ENCODE data around the gene ECHDC3. TPM values are rescaled to one million over a fixed set of nuclear protein-coding genes. Genes with fewer than 3 reads are reported as not detected.

ECHDC3 gene
- total RNA-seq, 2 donors from 2014 or later: 24.1 to 153 TPM

- no peak overlapping the region for H3K4me3 ChIP-seq
- H3K27me3 ChIP-seq: no peaks in the 10 kb centered on the region
- H3K36me3 ChIP-seq (replicated peaks in 1 of 2; ENCODE audit: insufficient read depth in 1 of 2, low read depth in 2 of 2): no peaks in the 10 kb centered on the region
- ATAC-seq (no peak), DNase-seq (no peak)
- no peak for TF ChIP-seq CTCF (IDR thresholded peaks at IDR 0.05)
- TF ChIP-seq POLR2A (IDR thresholded peaks at IDR 0.05): no peak
- WGBS, 2 donors: 48 to 50% methylated on average over 5 of the region's 5 CpGs
- H3K4me1 ChIP-seq: peaks cover 15% of the 10 kb centered on the region
- intact Hi-C loops (cut with DNase I): no loop called here
- H3K27ac ChIP-seq: peak overlapping the region in 2 of 4 donors; percentile 22 to 34
- H3K9me3 ChIP-seq: no peaks in the 10 kb centered on the region
Observed at GRCh38 chr10:11698691-11699549, 43.3 kb upstream of the ECHDC3 start.

GRCh38 chr10:11699550-11700097 lies 42.6 kb upstream of the ECHDC3 start:
- Histone ChIP-seq H3K27me3 (no peaks in the 10 kb centered on the region), H3K9me3 (no peaks in the 10 kb centered on the region), H3K27ac (peak overlapping the region in 2 of 4 donors; percentile 22 to 34), H3K4me1 (peaks cover 15% of the 10 kb centered on the region), H3K4me3 (no peak overlapping the region), H3K36me3 (replicated peaks in 1 of 2; ENCODE audit: insufficient read depth in 1 of 2, low read depth in 2 of 2) (no peaks in the 10 kb centered on the region)
- ATAC-seq: no peak
- 42 to 53% methylated on average over 13 to 14 of the region's 14 CpGs for WGBS, 2 donors
- intact Hi-C loops (cut with DNase I): no loop called here
- peak in 2 of 4 donors; percentile 7 to 18 for DNase-seq
- TF ChIP-seq POLR2A (IDR thresholded peaks at IDR 0.05) (no peak), CTCF (IDR thresholded peaks at IDR 0.05) (no peak)

GRCh38 chr10:11700539-11700938 lies 41.6 kb upstream of the ECHDC3 start:
- Histone ChIP-seq H3K36me3 (replicated peaks in 1 of 2; ENCODE audit: insufficient read depth in 1 of 2, low read depth in 2 of 2) (no peaks in the 10 kb centered on the region), H3K27me3 (no peaks in the 10 kb centered on the region), H3K4me3 (no peak overlapping the region), H3K9me3 (no peaks in the 10 kb centered on the region), H3K27ac (no peak overlapping the region), H3K4me1 (peaks cover 15% of the 10 kb centered on the region)
- 92 to 95% methylated on average over 6 of the region's 6 CpGs for WGBS, 2 donors
- no peak for ATAC-seq
- no peak for DNase-seq
- TF ChIP-seq CTCF (IDR thresholded peaks at IDR 0.05): no peak
- no peak for TF ChIP-seq POLR2A (IDR thresholded peaks at IDR 0.05)
- intact Hi-C loops (cut with DNase I): no loop called here

- TF ChIP-seq CTCF (IDR thresholded peaks at IDR 0.05): no peak
- no peak for TF ChIP-seq POLR2A (IDR thresholded peaks at IDR 0.05)
- 90 to 93% methylated on average over 6 of the region's 6 CpGs for WGBS, 2 donors
- intact Hi-C loops (cut with DNase I): no loop called here
- ATAC-seq (no peak), DNase-seq (no peak)
- Histone ChIP-seq H3K4me3 (no peak overlapping the region), H3K4me1 (peaks cover 15% of the 10 kb centered on the region), H3K27me3 (no peaks in the 10 kb centered on the region), H3K36me3 (replicated peaks in 1 of 2; ENCODE audit: insufficient read depth in 1 of 2, low read depth in 2 of 2) (no peaks in the 10 kb centered on the region), H3K27ac (no peak overlapping the region), H3K9me3 (no peaks in the 10 kb centered on the region)
Observed at GRCh38 chr10:11701451-11702095, 40.6 kb upstream of the ECHDC3 start.
